ENCODE data around the gene RNF151. TPM values are rescaled to one million over a fixed set of nuclear protein-coding genes. Genes with fewer than 3 reads are reported as not detected.

The RNF151 gene
- total RNA-seq, 2 donors from 2014 or later = not detected

GRCh38 chr16:1991948-1992703, 25.5 kb downstream of the RNF151 start:
- no peaks in the 10 kb centered on the region for H3K9me3 Mint-ChIP-seq
- H3K27ac Mint-ChIP-seq = peak overlapping the region; percentile 65 to 82
- ATAC-seq (peak; percentile 88 to 92), DNase-seq (ENCODE audit: low spot score) (peak; percentile 97)
- peaks cover 11 to 34% of the 10 kb centered on the region in 2 donors for H3K4me1 Mint-ChIP-seq (ENCODE audit: low read depth in 2 of 2)
- H3K36me3 Mint-ChIP-seq = no peaks in the 10 kb centered on the region
- peak overlapping the region; percentile 80 for H3K4me3 Mint-ChIP-seq
- no peaks in the 10 kb centered on the region for H3K27me3 Mint-ChIP-seq

- Mint-ChIP-seq H3K36me3 (no peaks in the 10 kb centered on the region), H3K27me3 (no peaks in the 10 kb centered on the region), H3K4me3 (no peak overlapping the region), H3K4me1 (ENCODE audit: low read depth in 2 of 2) (peaks cover 11 to 37% of the 10 kb centered on the region in 2 donors), H3K27ac (no peak overlapping the region), H3K9me3 (no peaks in the 10 kb centered on the region)
- no peak for DNase-seq (ENCODE audit: low spot score)
- no peak for ATAC-seq
Measured at GRCh38 chr16:1992704-1993317, 26.2 kb downstream of the RNF151 start.

- Mint-ChIP-seq H3K36me3 (no peaks in the 10 kb centered on the region), H3K27ac (peak overlapping the region; percentile 25 to 57), H3K4me1 (ENCODE audit: low read depth in 2 of 2) (peaks cover 11 to 37% of the 10 kb centered on the region in 2 donors), H3K27me3 (no peaks in the 10 kb centered on the region), H3K4me3 (peak overlapping the region; percentile 67), H3K9me3 (no peaks in the 10 kb centered on the region)
- ATAC-seq (peak in 1 of 2 donors; percentile 19), DNase-seq (ENCODE audit: low spot score) (no peak)
Measured at GRCh38 chr16:1993731-1994131, 27.1 kb downstream of the RNF151 start.

GRCh38 chr16:1997494-1998359, 31.1 kb downstream of the RNF151 start:
- no peak for ATAC-seq
- Mint-ChIP-seq H3K4me3 (no peak overlapping the region), H3K27ac (peak overlapping the region in 1 of 2 donors; percentile 39), H3K27me3 (no peaks in the 10 kb centered on the region), H3K36me3 (no peaks in the 10 kb centered on the region), H3K4me1 (ENCODE audit: low read depth in 2 of 2) (peaks cover 11 to 28% of the 10 kb centered on the region in 2 donors), H3K9me3 (no peaks in the 10 kb centered on the region)
- DNase-seq (ENCODE audit: low spot score) = no peak

- H3K27me3 Mint-ChIP-seq = no peaks in the 10 kb centered on the region
- ATAC-seq = no peak
Measured at GRCh38 chr16:1998360-1998835, 31.7 kb downstream of the RNF151 start.

GRCh38 chr16:1998852-1999801, 32.5 kb downstream of the RNF151 start:
- DNase-seq (ENCODE audit: low spot score) (no peak), ATAC-seq (no peak)
- Mint-ChIP-seq H3K27me3 (no peaks in the 10 kb centered on the region), H3K36me3 (no peaks in the 10 kb centered on the region), H3K27ac (no peak overlapping the region), H3K4me3 (no peak overlapping the region), H3K9me3 (no peaks in the 10 kb centered on the region), H3K4me1 (ENCODE audit: low read depth in 2 of 2) (peaks cover 2 to 20% of the 10 kb centered on the region in 2 donors)

More at GRCh38 chr16:1998360-1998835, 31.7 kb downstream of the RNF151 start:
- Mint-ChIP-seq H3K4me3 (no peak overlapping the region), H3K27ac (no peak overlapping the region), H3K4me1 (ENCODE audit: low read depth in 2 of 2) (peaks cover 9 to 27% of the 10 kb centered on the region in 2 donors), H3K9me3 (no peaks in the 10 kb centered on the region), H3K36me3 (no peaks in the 10 kb centered on the region)
- no peak for DNase-seq (ENCODE audit: low spot score)

- DNase-seq (ENCODE audit: low spot score) = no peak
- Mint-ChIP-seq H3K4me3 (no peak overlapping the region), H3K9me3 (no peaks in the 10 kb centered on the region), H3K36me3 (no peaks in the 10 kb centered on the region), H3K27me3 (no peaks in the 10 kb centered on the region), H3K27ac (no peak overlapping the region), H3K4me1 (ENCODE audit: low read depth in 2 of 2) (peaks cover 0 to 21% of the 10 kb centered on the region in 2 donors)
- ATAC-seq = no peak
Measured at GRCh38 chr16:1999866-2000514, 33.3 kb downstream of the RNF151 start.

- Mint-ChIP-seq H3K27ac (no peak overlapping the region), H3K27me3 (no peaks in the 10 kb centered on the region), H3K4me1 (ENCODE audit: low read depth in 2 of 2) (peaks cover 2 to 17% of the 10 kb centered on the region in 2 donors), H3K4me3 (no peak overlapping the region), H3K36me3 (no peaks in the 10 kb centered on the region), H3K9me3 (no peaks in the 10 kb centered on the region)
- DNase-seq (ENCODE audit: low spot score) (no peak), ATAC-seq (no peak)
Measured at GRCh38 chr16:2001035-2001434, 34.4 kb downstream of the RNF151 start.

GRCh38 chr16:2001456-2002355, 35.0 kb downstream of the RNF151 start:
- Mint-ChIP-seq H3K27ac (no peak overlapping the region), H3K4me3 (no peak overlapping the region), H3K4me1 (ENCODE audit: low read depth in 2 of 2) (peaks cover 9 to 17% of the 10 kb centered on the region in 2 donors), H3K36me3 (no peaks in the 10 kb centered on the region), H3K27me3 (no peaks in the 10 kb centered on the region), H3K9me3 (no peaks in the 10 kb centered on the region)
- ATAC-seq (no peak), DNase-seq (ENCODE audit: low spot score) (no peak)

GRCh38 chr16:2002406-2003230, 36.0 kb downstream of the RNF151 start:
- Mint-ChIP-seq H3K4me3 (no peak overlapping the region), H3K36me3 (no peaks in the 10 kb centered on the region), H3K27ac (no peak overlapping the region), H3K9me3 (no peaks in the 10 kb centered on the region), H3K27me3 (no peaks in the 10 kb centered on the region), H3K4me1 (ENCODE audit: low read depth in 2 of 2) (peaks cover 15 to 20% of the 10 kb centered on the region in 2 donors)
- DNase-seq (ENCODE audit: low spot score) (no peak), ATAC-seq (no peak)

GRCh38 chr16:2003231-2003826, 36.7 kb downstream of the RNF151 start:
- no peaks in the 10 kb centered on the region for H3K9me3 Mint-ChIP-seq
- no peak overlapping the region for H3K4me3 Mint-ChIP-seq
- ATAC-seq (no peak), DNase-seq (ENCODE audit: low spot score) (no peak)
- H3K36me3 Mint-ChIP-seq = no peaks in the 10 kb centered on the region
- peaks cover 22 to 24% of the 10 kb centered on the region in 2 donors for H3K4me1 Mint-ChIP-seq (ENCODE audit: low read depth in 2 of 2)
- H3K27ac Mint-ChIP-seq = no peak overlapping the region
- H3K27me3 Mint-ChIP-seq = no peaks in the 10 kb centered on the region

Measured in natural killer cell treated with Interleukin-12 subunit alpha and Interleukin-12 subunit beta and Interleukin-15 and Interleukin-18, amount 100 ng/mL, for 72 hours (primary cell).